GM19193 (cell line): ENCODE data around the gene TMBIM1.
A peak's percentile ranks its signal among the peaks of the same experiment; 100 is the strongest.

Experiments used
- POLR2A ChIP-seq: IDR thresholded peaks from 4 replicates; pipeline ENCODE4 v1.6.1; 2011; ENCODE audit not compliant: insufficient read depth, insufficient read length; ENCODE audit errors: extremely low read depth

The TMBIM1 gene

DNA sequence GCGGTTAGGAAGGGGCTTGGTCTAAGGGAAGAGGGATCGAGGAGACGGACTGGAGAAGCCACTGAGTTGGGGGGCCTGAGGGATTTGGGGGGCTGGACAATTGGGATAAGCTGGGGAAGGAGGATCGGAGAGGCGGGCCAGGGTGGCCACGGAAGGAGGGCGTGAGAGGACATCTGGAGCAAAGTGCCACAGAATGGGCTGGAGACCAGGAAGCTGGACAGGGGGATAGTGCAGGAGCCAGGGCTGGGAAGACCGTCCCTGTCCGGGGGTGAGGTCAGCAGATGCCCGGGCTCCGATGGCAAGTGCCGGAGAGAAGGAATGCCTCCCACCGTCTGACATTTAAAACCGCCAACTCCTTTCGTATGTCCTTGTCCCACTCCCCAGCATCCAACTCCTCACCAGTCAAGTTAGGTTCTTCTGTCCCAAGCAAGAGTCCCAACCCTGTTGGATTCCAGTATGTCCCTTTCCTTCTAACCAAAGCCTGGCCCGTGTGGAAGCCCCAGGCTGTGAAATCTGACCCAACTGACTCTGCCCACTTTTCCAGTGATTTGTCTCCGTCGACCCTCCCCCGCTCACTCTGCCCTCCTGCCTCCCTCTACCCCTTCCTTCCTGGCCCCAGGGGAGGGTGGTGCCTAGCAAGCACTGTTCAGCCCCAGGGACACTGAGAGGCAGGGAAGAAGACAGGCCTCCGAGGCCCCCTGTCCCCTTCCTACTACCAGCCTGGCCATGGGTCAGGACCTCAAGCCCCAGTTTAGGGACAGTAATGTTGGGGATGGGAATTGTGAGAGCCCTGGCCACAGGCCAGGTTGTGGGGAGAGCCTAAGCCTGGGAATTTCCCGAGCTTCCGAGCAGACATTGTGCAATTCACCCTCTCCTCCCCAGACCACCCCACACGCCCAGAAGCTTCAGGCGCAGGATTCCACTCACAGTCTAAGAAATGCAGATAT lies 31.5 kb upstream of the TMBIM1 start:
- no peak for TF ChIP-seq POLR2A

DNA sequence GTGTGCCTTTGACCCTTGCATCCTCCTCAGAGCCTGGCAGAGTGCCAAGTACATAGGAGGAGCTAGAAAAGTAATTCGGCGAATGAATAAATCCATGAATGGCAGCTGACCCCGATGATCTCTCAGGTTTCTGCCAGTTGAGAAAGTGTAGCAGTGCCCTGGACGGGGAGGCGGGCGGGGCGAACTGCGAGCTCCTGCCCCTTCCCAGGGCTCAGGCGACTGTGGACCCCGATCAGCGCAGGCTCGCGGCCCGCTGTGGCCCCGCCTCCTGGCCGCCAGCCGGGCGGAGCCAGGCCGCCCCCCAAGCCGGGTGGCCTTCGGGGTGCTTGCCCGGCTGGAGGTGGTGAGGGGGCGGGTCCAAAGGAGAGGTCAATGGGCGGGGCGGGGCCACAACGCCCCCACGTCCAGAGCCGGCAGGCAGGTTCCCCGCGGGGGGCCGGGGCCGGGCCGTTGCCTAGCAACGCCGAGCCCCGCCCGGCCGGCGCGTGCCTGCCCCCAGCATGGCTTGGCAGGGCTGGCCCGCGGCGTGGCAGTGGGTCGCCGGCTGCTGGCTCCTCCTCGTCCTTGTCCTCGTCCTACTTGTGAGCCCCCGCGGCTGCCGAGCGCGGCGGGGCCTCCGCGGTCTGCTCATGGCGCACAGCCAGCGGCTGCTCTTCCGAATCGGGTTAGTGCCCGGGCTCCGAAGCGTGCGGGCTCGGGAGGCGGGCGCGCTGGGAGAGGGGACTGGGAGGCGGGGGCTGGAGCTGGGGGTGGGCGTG lies 30.6 kb upstream of the TMBIM1 start:
- peak; percentile 50 for TF ChIP-seq POLR2A

DNA sequence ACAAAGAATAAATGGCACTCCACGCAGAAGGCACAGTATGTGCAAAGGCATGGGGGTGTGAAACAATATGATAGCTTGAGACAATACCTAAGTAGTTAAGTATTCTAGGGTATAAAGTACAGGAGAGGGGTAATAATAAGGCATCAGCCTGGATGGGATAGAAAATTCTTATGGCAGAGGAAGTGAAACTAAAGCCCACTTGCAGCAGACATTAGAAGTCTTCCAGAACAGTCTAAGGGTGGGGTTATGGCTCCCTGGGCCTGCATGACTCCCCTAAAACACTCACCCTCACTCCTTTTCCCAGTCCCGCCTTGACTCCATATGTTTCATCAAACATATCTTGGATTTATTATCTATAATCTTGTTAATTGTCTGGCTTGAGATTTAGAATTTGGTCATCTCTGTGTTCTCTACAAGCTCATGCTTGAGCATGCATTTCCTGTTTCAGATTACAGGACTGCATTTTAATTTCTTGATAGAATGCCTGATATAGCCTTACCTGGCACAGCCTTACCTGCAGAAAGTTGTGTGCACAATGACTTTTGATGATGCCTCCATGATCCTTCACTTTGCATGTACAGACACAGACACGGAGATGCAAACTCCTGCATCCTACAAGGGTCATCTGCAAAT lies 28.5 kb upstream of the TMBIM1 start:
- no peak for TF ChIP-seq POLR2A

DNA sequence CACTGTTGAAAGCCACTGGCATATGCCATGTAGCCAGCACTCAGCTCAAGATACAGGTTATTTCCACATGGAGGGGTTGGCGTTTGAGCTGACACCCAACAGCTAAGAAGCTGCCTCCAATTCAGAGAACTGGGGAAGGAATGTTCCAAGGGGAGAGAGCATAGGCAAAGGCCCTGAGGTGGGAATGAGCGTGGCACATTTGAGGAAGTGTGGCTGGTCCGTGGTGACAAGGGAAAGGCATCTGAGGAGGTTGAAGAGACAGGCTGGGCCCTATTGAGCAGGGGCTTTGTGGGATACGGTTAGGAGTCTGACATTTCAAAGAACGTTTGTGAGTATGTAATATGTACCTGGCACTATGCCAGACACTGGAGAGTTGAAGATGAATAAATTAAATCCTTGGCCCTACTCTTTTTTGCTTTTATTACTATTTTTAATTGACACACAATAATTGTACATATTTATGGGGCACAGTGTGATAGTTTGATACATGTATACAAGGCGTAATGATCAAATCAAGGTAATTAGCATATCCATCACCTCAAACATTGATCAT lies 27.6 kb upstream of the TMBIM1 start:
- TF ChIP-seq POLR2A = no peak

DNA sequence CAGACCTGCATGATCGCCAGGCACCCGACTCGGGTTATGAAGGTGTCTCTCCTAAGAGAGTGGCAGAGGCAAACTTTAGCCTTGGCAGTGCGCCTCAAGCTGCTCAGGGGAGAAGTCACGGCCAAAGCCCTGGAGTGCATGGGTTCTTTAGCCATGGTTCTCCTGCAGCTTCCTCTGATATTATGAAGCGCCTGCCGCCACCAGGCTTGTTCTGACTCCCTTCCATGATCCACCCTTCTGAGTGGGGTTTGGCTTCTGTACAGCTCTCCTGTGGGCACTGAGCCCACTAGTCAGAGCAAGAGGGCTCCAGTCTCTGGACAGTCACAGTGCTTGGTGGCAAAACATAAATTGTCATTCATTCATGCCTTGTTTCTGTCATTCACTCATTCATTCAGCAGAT lies 25.9 kb upstream of the TMBIM1 start:
- no peak for TF ChIP-seq POLR2A

DNA sequence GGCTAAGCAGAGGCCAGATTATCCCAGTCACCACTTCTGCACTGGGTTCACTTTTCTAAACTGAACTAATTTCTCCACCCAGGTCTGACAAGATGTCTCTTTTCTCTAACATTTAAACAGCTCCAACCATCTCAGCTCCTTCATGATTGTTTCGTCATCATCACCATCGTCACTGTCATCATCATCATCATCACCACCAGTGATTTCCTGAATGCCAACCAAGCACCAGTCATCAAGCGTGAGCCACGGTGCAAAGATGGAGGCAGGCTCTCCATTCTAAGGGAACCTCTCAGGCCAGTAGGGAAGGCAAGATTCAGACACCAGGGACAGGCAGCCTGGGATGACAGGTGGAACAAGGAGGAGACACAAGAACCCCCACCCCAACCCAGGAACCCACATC lies 25.5 kb upstream of the TMBIM1 start:
- TF ChIP-seq POLR2A = no peak

DNA sequence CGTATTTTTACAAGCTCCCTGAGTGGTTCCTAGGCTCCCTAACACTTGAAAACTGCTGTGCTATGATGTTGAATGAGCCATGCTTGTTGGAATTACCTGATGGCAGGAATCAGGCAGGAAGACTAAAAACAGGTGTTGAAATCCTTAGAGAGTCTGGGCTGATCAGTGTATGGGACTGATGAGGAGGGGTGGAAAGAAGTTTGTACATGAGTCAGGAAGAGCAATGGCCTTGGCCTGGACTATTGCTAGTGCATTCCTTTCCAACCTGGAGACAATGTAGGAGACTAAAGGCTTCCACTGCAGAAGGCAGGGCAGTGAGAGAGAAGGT lies 25.0 kb upstream of the TMBIM1 start:
- TF ChIP-seq POLR2A = no peak

DNA sequence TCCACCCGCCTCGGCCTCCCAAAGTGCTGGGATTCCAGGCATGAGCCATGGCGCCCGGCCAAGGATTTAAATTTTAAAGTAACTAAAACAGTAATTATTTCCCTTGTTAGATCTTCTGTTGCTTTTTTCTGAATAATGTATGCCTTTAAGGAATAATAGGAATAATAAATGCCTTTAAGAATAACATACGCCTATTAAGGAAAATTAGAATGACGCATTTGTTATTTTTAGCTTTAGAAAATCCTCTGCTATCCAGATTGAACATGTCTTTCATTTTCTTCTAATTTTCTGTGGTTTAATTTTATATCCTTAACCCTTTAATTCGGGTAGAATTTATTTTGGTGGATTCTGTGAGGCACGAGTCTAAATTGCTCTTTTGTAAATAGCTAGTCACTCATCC lies 23.1 kb upstream of the TMBIM1 start:
- no peak for TF ChIP-seq POLR2A

DNA sequence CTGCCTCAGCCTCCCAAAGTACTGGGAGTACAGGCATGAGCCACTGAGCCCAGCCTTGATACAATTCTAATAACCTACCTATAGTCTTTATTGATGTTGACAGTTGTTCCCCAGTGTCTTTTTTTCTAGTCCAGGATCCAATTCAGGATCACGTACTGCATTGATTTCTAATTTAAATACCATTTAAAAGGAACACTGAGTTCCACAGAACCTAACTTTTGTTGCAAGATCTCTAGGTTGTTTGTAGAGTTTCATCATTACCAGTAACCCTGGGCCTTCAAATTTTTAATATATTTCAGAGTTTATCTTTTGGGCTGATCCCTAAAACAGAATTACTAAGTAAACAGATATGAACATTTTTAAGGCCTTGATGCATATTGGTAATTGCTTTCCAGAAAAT lies 21.1 kb upstream of the TMBIM1 start:
- no peak for TF ChIP-seq POLR2A

DNA sequence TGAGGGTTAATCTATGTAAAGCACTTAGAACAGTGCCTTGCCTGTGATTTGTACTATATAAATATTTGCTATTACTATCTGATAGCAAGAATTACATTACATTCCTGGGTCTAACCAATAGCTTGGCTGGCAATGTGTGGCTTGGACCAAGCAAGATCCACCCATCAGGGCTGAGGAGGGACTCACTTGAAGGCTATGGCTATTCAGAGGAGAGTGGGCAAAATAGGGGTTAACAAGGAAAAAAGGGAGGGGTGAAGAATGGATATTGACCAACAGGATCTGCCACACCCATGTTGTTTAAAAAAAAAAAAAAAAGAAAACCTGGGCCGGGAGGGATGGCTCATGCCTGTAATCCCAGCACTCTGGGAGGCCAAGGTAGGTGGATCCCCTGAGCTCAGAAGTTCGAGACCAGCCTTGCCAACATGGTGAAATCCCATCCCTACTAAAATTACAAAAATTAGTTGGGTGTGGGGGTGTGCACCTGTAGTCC lies 20.0 kb upstream of the TMBIM1 start:
- no peak for TF ChIP-seq POLR2A

DNA sequence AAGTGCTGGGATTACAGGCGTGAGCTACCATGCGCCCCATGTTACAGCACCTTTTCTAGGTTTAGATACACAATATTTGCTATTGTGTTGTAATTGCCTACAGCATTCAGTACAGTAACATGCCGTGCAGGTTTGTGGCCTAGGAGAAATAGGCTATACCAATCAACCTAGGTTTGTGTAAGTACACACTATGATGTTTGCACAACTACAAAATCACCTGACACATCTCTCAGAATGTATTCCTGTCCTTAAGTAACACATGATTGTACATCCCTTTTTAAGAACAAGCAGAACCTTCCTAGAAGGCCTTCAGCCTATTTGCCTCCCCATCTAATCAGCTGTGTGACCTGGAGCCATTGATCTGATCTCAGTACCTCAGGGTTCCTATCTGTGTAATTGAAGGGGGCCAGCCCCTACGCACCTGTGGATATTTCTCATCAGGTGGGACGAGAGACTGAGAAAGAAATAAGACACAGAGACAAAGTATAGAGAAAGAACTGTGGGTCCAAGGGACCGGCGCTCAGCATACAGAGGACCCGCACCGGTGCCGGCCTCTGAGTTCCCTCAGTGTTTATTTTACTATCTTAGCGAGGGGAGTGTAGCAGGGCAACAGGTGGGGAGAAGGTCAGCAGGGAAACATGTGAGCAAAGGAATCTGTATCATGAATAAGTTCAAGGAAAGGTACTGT lies 18.7 kb upstream of the TMBIM1 start:
- TF ChIP-seq POLR2A = no peak

DNA sequence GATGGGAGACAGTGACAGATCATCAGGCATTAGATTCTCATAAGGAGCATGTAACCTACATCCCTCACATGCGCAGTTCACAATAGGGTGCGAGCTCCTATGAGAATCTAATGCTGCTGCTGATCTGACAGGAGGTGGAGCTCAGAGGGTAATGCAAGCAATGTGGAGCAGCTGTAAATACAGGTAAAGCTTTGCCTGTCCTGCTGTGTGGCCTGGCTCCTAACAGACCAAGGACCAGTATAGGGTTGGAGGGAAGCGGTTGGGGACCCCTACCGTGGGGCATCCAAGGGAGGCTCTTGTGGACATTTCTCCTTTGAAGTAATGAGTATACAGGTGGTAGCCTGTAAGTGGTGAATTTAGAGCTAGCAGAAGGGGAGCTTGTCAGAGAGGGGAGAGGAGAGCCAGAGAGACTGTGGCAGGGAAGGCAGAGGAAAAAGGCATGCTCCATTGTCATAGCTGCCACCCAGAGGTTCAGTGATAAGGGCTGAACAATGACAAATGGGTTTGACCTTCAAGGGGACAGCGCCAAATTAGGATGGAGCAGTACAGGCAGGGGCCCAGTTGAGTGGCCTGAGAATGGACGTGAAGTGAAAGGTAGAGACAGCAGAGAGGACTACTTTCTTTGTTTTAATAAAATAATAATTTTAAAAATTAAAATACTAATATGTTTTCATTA lies 15.2 kb upstream of the TMBIM1 start:
- no peak for TF ChIP-seq POLR2A

DNA sequence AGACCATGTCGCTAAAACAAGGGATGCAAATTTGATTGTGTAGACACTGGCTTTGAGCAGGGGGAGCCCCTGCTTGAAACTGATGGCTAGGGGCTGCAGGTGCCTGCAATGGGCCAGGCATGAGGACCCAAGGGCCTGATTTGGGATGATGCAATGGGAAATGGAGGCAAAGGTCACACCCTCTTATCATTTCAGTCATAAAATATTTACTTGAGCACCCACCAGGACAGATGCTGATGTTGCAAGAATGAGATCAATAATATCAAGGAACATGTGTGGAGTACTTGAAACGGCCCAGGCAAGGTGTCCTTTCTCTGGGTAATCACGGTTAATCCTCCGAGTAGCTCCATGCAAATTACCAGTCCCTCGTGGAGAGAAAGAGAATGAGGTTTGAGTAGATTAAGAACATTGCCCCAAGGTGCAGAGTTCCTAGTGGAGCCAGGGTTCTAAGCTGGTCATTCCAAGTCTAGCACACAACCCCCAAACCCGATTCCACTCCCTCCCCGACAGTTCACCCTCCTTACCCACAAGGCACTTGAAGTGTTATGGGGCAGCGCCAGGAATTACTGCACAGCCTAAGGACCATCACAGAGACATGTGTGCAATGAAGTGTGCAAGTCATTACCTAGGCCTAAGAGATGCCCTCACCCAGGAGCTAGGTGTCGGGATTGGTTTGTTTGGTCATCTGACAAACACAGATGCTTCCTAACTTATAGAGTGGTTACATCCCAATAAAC lies 14.0 kb upstream of the TMBIM1 start:
- no peak for TF ChIP-seq POLR2A
